ENCODE measurements around the gene ABCB8. TPM values are rescaled to one million over a fixed set of nuclear protein-coding genes. Genes with fewer than 3 reads are reported as not detected.

Gene ABCB8
- total RNA-seq (ENCODE audit: unreplicated experiment) = 57.1 TPM
- long read RNA-seq, full-length matches to known transcripts = 1 of 4 reads
- long read RNA-seq, partial matches to known transcripts = 1 of 4 reads
- long read RNA-seq, other reads (novel, unspliced or antisense) = 2 of 4 reads

- Mint-ChIP-seq H3K9me3 (ENCODE audit: unreplicated experiment) (peaks cover 13% of the 10 kb centered on the region), H3K27ac (ENCODE audit: unreplicated experiment) (peak within 1 kb of the TSS; percentile 97), H3K4me1 (ENCODE audit: low read depth, unreplicated experiment) (peaks cover 21% of the 10 kb centered on the region), H3K27me3 (ENCODE audit: unreplicated experiment) (peaks cover 15% of the 10 kb centered on the region), H3K36me3 (ENCODE audit: unreplicated experiment) (no peaks in the 10 kb centered on the region), H3K4me3 (ENCODE audit: unreplicated experiment) (peak within 1 kb of the TSS; percentile 93)
- TF ChIP-seq CTCF (IDR thresholded peaks at IDR 0.05; ENCODE audit: partially characterized antibody, unreplicated experiment) = no peak
- DNase-seq = peak; percentile 95
Observed at GRCh38 chr7:151028131-151028947, at the start of gene ABCB8. Gene ABCB8, plus strand, starts transcription at chr7:151028450. Its CDS starts 66 bp downstream, at chr7:151028516.

GRCh38 chr7:150979713-150980390, 48.4 kb upstream of the ABCB8 start:
- Mint-ChIP-seq H3K36me3 (ENCODE audit: unreplicated experiment) (no peaks in the 10 kb centered on the region), H3K27me3 (ENCODE audit: unreplicated experiment) (peaks cover 21% of the 10 kb centered on the region), H3K27ac (ENCODE audit: unreplicated experiment) (peak overlapping the region; percentile 98), H3K4me1 (ENCODE audit: low read depth, unreplicated experiment) (peaks cover 27% of the 10 kb centered on the region), H3K9me3 (ENCODE audit: unreplicated experiment) (peaks cover 24% of the 10 kb centered on the region), H3K4me3 (ENCODE audit: unreplicated experiment) (peak overlapping the region; percentile 80)
- no peak for DNase-seq
- TF ChIP-seq CTCF (IDR thresholded peaks at IDR 0.05; ENCODE audit: partially characterized antibody, unreplicated experiment) = no peak

- H3K9me3 Mint-ChIP-seq (ENCODE audit: unreplicated experiment) = peaks cover 24% of the 10 kb centered on the region
- peak overlapping the region; percentile 68 for H3K4me3 Mint-ChIP-seq (ENCODE audit: unreplicated experiment)
- peaks cover 21% of the 10 kb centered on the region for H3K27me3 Mint-ChIP-seq (ENCODE audit: unreplicated experiment)
- peak overlapping the region; percentile 87 for H3K27ac Mint-ChIP-seq (ENCODE audit: unreplicated experiment)
- DNase-seq = no peak
- H3K36me3 Mint-ChIP-seq (ENCODE audit: unreplicated experiment) = no peaks in the 10 kb centered on the region
- peaks cover 27% of the 10 kb centered on the region for H3K4me1 Mint-ChIP-seq (ENCODE audit: low read depth, unreplicated experiment)
- TF ChIP-seq CTCF (IDR thresholded peaks at IDR 0.05; ENCODE audit: partially characterized antibody, unreplicated experiment) = no peak
Observed at GRCh38 chr7:150980663-150981062, 47.6 kb upstream of the ABCB8 start.

GRCh38 chr7:150981644-150982043, 46.6 kb upstream of the ABCB8 start:
- no peak overlapping the region for H3K4me3 Mint-ChIP-seq (ENCODE audit: unreplicated experiment)
- no peaks in the 10 kb centered on the region for H3K36me3 Mint-ChIP-seq (ENCODE audit: unreplicated experiment)
- H3K4me1 Mint-ChIP-seq (ENCODE audit: low read depth, unreplicated experiment) = peaks cover 24% of the 10 kb centered on the region
- H3K27ac Mint-ChIP-seq (ENCODE audit: unreplicated experiment) = no peak overlapping the region
- no peak for DNase-seq
- TF ChIP-seq CTCF (IDR thresholded peaks at IDR 0.05; ENCODE audit: partially characterized antibody, unreplicated experiment) = no peak
- H3K27me3 Mint-ChIP-seq (ENCODE audit: unreplicated experiment) = peaks cover 21% of the 10 kb centered on the region
- peaks cover 19% of the 10 kb centered on the region for H3K9me3 Mint-ChIP-seq (ENCODE audit: unreplicated experiment)

Data from glutamatergic neuron (in vitro differentiated cells).